PC-3 (cell line): ENCODE results near the gene SLC25A29. TPM values are rescaled to one million over a fixed set of nuclear protein-coding genes. Genes with fewer than 3 reads are reported as not detected.
"Not testable (repeated sequence)": the region's sequence is repeated elsewhere in the genome, so short reads cannot be mapped to it uniquely, and the experiment has no call there.

Source experiments
- ATAC-seq: fragments of 200-7000 bp; cut with Tn5 transposase; 2 replicates; pipeline ENCODE4 v1.9.1; 2020; ENCODE audit warnings: mild to moderate bottlenecking, moderate library complexity
- BruUV-seq: library from RNA; stranded (reverse); fragments of 400-500 nt; replicated peaks from 2 replicates; lab custom pipeline; 2021; lab: Mats Ljungman, UMichigan
- CTCF ChIA-PET: fragments of 300-600 bp; sonication (Branson Sonifier 250); formaldehyde crosslinking; loops from one replicate; lab custom pipeline; 2022; ENCODE audit warnings: antibody characterized with exemption; lab: Charles Lee
- POLR2A ChIA-PET: fragments of 300-600 bp; sonication (Branson Sonifier 250); formaldehyde crosslinking; loops from one replicate; lab custom pipeline; 2022; ENCODE audit warnings: antibody characterized with exemption; ENCODE audit not compliant: unreplicated experiment; lab: Charles Lee
- DNase-seq: peaks from one replicate; pipeline ENCODE4 v3.0.0-alpha.2; 2015
- H2AFZ ChIP-seq: fragments of 300-600 bp; sonication (generic); 2 replicates; pipeline ENCODE4 v1.6.0; 2016; ENCODE audit warnings: antibody characterized with exemption, low read length
- H3F3A ChIP-seq: fragments of 300-600 bp; sonication (generic); one replicate; pipeline ENCODE4 v1.6.0; 2017; ENCODE audit warnings: antibody characterized with exemption, low read length, control low read depth, mild to moderate bottlenecking; ENCODE audit not compliant: unreplicated experiment
- H3K27ac ChIP-seq: fragments of 300-600 bp; sonication (generic); 2 replicates; pipeline ENCODE4 v1.5.1; 2016; ENCODE audit warnings: mild to moderate bottlenecking, low read length
- H3K27me3 ChIP-seq: fragments of 300-600 bp; sonication (generic); 2 replicates; pipeline ENCODE4 v1.6.1; 2016; ENCODE audit warnings: low read length, mixed read lengths
- H3K36me3 ChIP-seq: fragments of 300-600 bp; sonication (generic); 2 replicates; pipeline ENCODE4 v1.6.1; 2016; ENCODE audit warnings: low read depth, mixed run types, low read length, mixed read lengths
- H3K4me1 ChIP-seq: fragments of 300-600 bp; sonication (generic); 2 replicates; pipeline ENCODE4 v1.5.1; 2016; ENCODE audit warnings: low read length; ENCODE audit not compliant: insufficient read depth
- H3K4me2 ChIP-seq: fragments of 300-600 bp; sonication (generic); 2 replicates; pipeline ENCODE4 v1.6.0; 2016; ENCODE audit warnings: low read length
- H3K4me3 ChIP-seq: fragments of 300-600 bp; sonication (generic); 2 replicates; pipeline ENCODE4 v1.5.1; 2016; ENCODE audit warnings: mild to moderate bottlenecking, low read length, mixed read lengths
- H3K79me2 ChIP-seq: fragments of 300-600 bp; sonication (generic); 2 replicates; pipeline ENCODE4 v1.6.1; 2017; ENCODE audit warnings: low read length, mixed read lengths
- H3K9ac ChIP-seq: fragments of 300-600 bp; sonication (generic); 2 replicates; pipeline ENCODE4 v1.6.0; 2016; ENCODE audit warnings: mild to moderate bottlenecking, low read length
- H3K9me2 ChIP-seq: fragments of 300-600 bp; sonication (generic); replicated peaks from 2 replicates; pipeline ENCODE4 v1.6.1; 2016; ENCODE audit warnings: mixed run types, low read length, mixed read lengths
- H3K9me3 ChIP-seq: fragments of 300-600 bp; sonication (generic); 2 replicates; pipeline ENCODE4 v1.6.1; 2016; ENCODE audit warnings: low read length, mixed read lengths
- H4K20me1 ChIP-seq: fragments of 300-600 bp; sonication (generic); 2 replicates; pipeline ENCODE4 v1.6.1; 2016; ENCODE audit warnings: low read length, mixed read lengths
- CTCF ChIP-seq: fragments of 300-600 bp; sonication (generic); conservative IDR thresholded peaks from 2 replicates; pipeline ENCODE4 v1.5.1; 2017; ENCODE audit warnings: antibody characterized with exemption, low read depth, mild to moderate bottlenecking, low read length
- EZH2 ChIP-seq: fragments of 300-600 bp; sonication (generic); IDR thresholded peaks from one replicate; pipeline ENCODE4 v1.6.1; 2017; ENCODE audit warnings: antibody characterized with exemption, mild to moderate bottlenecking, low read length; ENCODE audit not compliant: unreplicated experiment
- EZH2phosphoT487 ChIP-seq: fragments of 300-600 bp; sonication (generic); IDR thresholded peaks from 2 replicates; pipeline ENCODE4 v1.6.1; 2018; ENCODE audit warnings: mild to moderate bottlenecking, antibody characterized with exemption, low read length, borderline replicate concordance
- intact Hi-C: fragments of 100-400 bp; cut with micrococcal nuclease; formaldehyde crosslinking; loops from 2 replicates; pipeline ENCODE4 v1.9.0; 2023
- total RNA-seq: library from RNA; depleted of rRNA; stranded (reverse); fragments of >200 nt; gene quantifications from 2 replicates; pipeline ENCODE4 v1.2.3, GENCODE V29; 2014

SLC25A29 gene
- total RNA-seq, 1 experiment from 2014 or later, result 53.9 TPM

GRCh38 chr14:100309028-100309737 lies 2.9 kb upstream of the SLC25A29 start:
- Histone ChIP-seq H3F3A (no peaks in the 10 kb centered on the region), H3K4me3 (no peak overlapping the region), H2AFZ (no peak overlapping the region), H3K9me3 (no peaks in the 10 kb centered on the region), H3K4me1 (peaks cover 19% of the 10 kb centered on the region), H3K27me3 (no peaks in the 10 kb centered on the region), H4K20me1 (peaks cover 5% of the 10 kb centered on the region; the same call in 1 of the 2 replicates), H3K4me2 (no peak overlapping the region), H3K79me2 (peaks cover 14% of the 10 kb centered on the region), H3K9ac (no peak overlapping the region), H3K9me2 (no peaks in the 10 kb centered on the region), H3K27ac (no peak overlapping the region), H3K36me3 (no peaks in the 10 kb centered on the region)
- CTCF ChIA-PET, result no interaction called here
- DNase-seq (no peak), ATAC-seq (no peak)
- POLR2A ChIA-PET, result interaction anchor here (0.7 kb wide), 1 partner anchor 68 kb away, joined by 3 read pairs; no protein-coding TSS in a partner anchor
- no peak for TF ChIP-seq EZH2
- no peak for TF ChIP-seq EZH2phosphoT487
- TF ChIP-seq CTCF, result no peak
- BruUV-seq, result no TSS peak
- intact Hi-C loops, result no loop called here

DNA sequence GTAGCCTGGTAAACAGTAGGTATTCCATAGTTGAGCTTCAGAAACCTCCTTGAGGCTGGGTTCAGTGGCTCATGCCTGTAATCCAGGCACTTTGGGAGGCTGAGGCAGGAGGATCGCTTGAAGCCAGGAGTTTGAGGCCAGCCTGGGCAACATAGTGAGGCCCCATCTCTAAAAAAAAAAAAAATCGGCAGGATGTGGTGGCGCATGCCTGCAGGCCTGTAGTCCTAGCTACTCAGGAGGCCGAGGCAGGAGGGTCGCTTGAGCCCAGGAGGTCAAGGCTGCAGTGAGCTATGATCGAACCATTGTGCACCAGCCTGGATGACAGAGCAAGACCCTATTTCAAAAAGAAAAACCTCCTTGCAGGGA lies 2.2 kb upstream of the SLC25A29 start:
- ATAC-seq, H3K9ac ChIP-seq, H3K36me3 ChIP-seq, DNase-seq, CTCF ChIA-PET, H3K27me3 ChIP-seq, POLR2A ChIA-PET, H3F3A ChIP-seq, H3K4me2 ChIP-seq, H3K27ac ChIP-seq, intact Hi-C loops, BruUV-seq, H3K9me3 ChIP-seq, H2AFZ ChIP-seq, H3K9me2 ChIP-seq, H3K4me3 ChIP-seq, H4K20me1 ChIP-seq: not testable (repeated sequence)
- Histone ChIP-seq H3K4me1 (peaks cover 25% of the 10 kb centered on the region), H3K79me2 (peaks cover 17% of the 10 kb centered on the region)

GRCh38 chr14:100307766-100308426 lies 1.7 kb upstream of the SLC25A29 start:
- no peak for ATAC-seq
- H3F3A ChIP-seq, result peaks cover 4% of the 10 kb centered on the region
- H3K9me2 ChIP-seq, result no peaks in the 10 kb centered on the region
- H4K20me1 ChIP-seq, result peaks cover 9% of the 10 kb centered on the region; the same call in 1 of the 2 replicates
- 0 out of 2 replicates have a peak overlapping the region, but pooled peaks have one; percentile 76 for H3K9ac ChIP-seq
- peaks cover 17% of the 10 kb centered on the region for H3K79me2 ChIP-seq
- H3K4me1 ChIP-seq, result peaks cover 30% of the 10 kb centered on the region
- peak overlapping the region; percentile 92 for H3K4me2 ChIP-seq
- CTCF ChIA-PET, result no interaction called here
- peak; percentile 42 for DNase-seq
- 0 out of 2 replicates have a peak overlapping the region, but pooled peaks have one; percentile 97 for H2AFZ ChIP-seq
- H3K27me3 ChIP-seq, result no peaks in the 10 kb centered on the region
- no peaks in the 10 kb centered on the region for H3K9me3 ChIP-seq
- POLR2A ChIA-PET, result no interaction called here
- TF ChIP-seq CTCF (no peak), EZH2phosphoT487 (no peak), EZH2 (no peak)
- peak overlapping the region; percentile 88 for H3K4me3 ChIP-seq
- H3K36me3 ChIP-seq, result no peaks in the 10 kb centered on the region
- intact Hi-C loops, result no loop called here
- TSS peak; percentile 43 for BruUV-seq
- no peak overlapping the region for H3K27ac ChIP-seq
